SK-N-SH (cell line): ENCODE results near the gene TYW1B. TPM values are rescaled to one million over a fixed set of nuclear protein-coding genes. Genes with fewer than 3 reads are reported as not detected.
"Not testable (repeated sequence)": the region's sequence is repeated elsewhere in the genome, so short reads cannot be mapped to it uniquely, and the experiment has no call there.

ENCODE experiments used
- CTCF ChIA-PET: fragments of 300-600, 350-600 bp; formaldehyde crosslinking; extraction: SDS; loops from one replicate; lab custom pipeline; 2021; lab: Yijun Ruan, JAX
- POLR2A ChIA-PET: fragments of 350-600 bp; sonication (Branson Sonifier 250); formaldehyde crosslinking; extraction: SDS; loops from one replicate; lab custom pipeline; 2020; ENCODE audit warnings: antibody characterized with exemption, inconsistent platforms; lab: Yijun Ruan, JAX
- DNase-seq: peaks from one replicate; pipeline ENCODE4 v3.0.0; 2012
- H2AFZ ChIP-seq: fragments of 200-600 bp; sonication (generic); 2 replicates; pipeline ENCODE4 v1.8.1; 2016; ENCODE audit warnings: antibody characterized with exemption, mild to moderate bottlenecking, low read depth
- H3F3A ChIP-seq: fragments of 200-600 bp; sonication (generic); replicated peaks from 2 replicates; pipeline ENCODE3; 2016; ENCODE audit warnings: antibody characterized with exemption, mild to moderate bottlenecking; ENCODE audit not compliant: insufficient read depth
- H3K27ac ChIP-seq, 2 experiments: fragments of 200-500 bp in 1 of 2; fragments of 200-600 bp in 1 of 2; sonication (Bioruptor generic) in 1 of 2; sonication (generic), shearing (Covaris generic) in 1 of 2; 2 replicates each; pipeline versions ENCODE4 v1.5.1 to v1.6.1; 2014 to 2016; ENCODE audit warnings: low read depth in 2 of 2, inconsistent platforms in 1 of 2, low read length in 1 of 2, mild to moderate bottlenecking in 1 of 2, mixed read lengths in 1 of 2
- H3K27me3 ChIP-seq: fragments of 200-600 bp; sonication (generic), shearing (Covaris generic); 2 replicates; pipeline ENCODE4 v1.6.1; 2016; ENCODE audit warnings: mixed run types; ENCODE audit not compliant: insufficient read depth
- H3K36me3 ChIP-seq, 2 experiments: fragments of 200-500 bp in 1 of 2; fragments of 200-600 bp in 1 of 2; sonication (Bioruptor generic) in 1 of 2; sonication (generic) in 1 of 2; replicated peaks in 1 of 2; 2 replicates each; pipeline versions ENCODE3 to v1.5.1; 2014 to 2016; ENCODE audit warnings: low read length in 1 of 2, mild to moderate bottlenecking in 1 of 2; ENCODE audit not compliant: insufficient read depth in 2 of 2, control insufficient read depth in 1 of 2
- H3K4me1 ChIP-seq, 2 experiments: fragments of 200-500 bp in 1 of 2; fragments of 200-600 bp in 1 of 2; sonication (Bioruptor generic) in 1 of 2; sonication (generic), shearing (Covaris generic) in 1 of 2; 2 replicates each; pipeline versions ENCODE4 v1.5.1 to v1.6.1; 2014 to 2016; ENCODE audit warnings: low read depth in 1 of 2, low read length in 1 of 2, mixed run types in 1 of 2; ENCODE audit not compliant: insufficient read depth in 2 of 2, control insufficient read depth in 1 of 2
- H3K4me2 ChIP-seq: fragments of 200-600 bp; sonication (generic), shearing (Covaris generic); 2 replicates; pipeline ENCODE4 v1.6.1; 2017; ENCODE audit warnings: mixed run types
- H3K4me3 ChIP-seq, 2 experiments: fragments of 200-500 bp in 1 of 2; fragments of 200-600 bp in 1 of 2; sonication (Bioruptor generic) in 1 of 2; sonication (generic), shearing (Covaris generic) in 1 of 2; 2 replicates each; pipeline versions ENCODE4 v1.5.1 to v1.8.1; 2014 to 2016; ENCODE audit warnings: low read depth in 2 of 2, inconsistent platforms in 1 of 2, low read length in 1 of 2, mild to moderate bottlenecking in 1 of 2, mixed read lengths in 1 of 2, moderate library complexity in 1 of 2
- H3K79me2 ChIP-seq: fragments of 200-600 bp; sonication (generic); 2 replicates; pipeline ENCODE4 v1.8.1; 2017; ENCODE audit warnings: mild to moderate bottlenecking; ENCODE audit not compliant: insufficient read depth
- H3K9ac ChIP-seq: fragments of 200-600 bp; sonication (generic); 2 replicates; pipeline ENCODE4 v1.6.1; 2017; ENCODE audit warnings: mixed run types
- H3K9me2 ChIP-seq: fragments of 200-600 bp; sonication (generic); 2 replicates; pipeline ENCODE4 v1.6.1; 2017; ENCODE audit warnings: mixed run types
- H3K9me3 ChIP-seq: fragments of 200-600 bp; sonication (generic); 2 replicates; pipeline ENCODE4 v1.6.1; 2017; ENCODE audit warnings: mixed run types, mild to moderate bottlenecking, moderate library complexity
- H4K20me1 ChIP-seq: fragments of 200-600 bp; sonication (generic); 2 replicates; pipeline ENCODE4 v1.6.1; 2017; ENCODE audit warnings: mild to moderate bottlenecking, mixed run types; ENCODE audit not compliant: insufficient read depth
- WGBS: methylation state at CpG from one replicate; pipeline ENCODE4 v1.1.6; 2017; ENCODE audit warnings: low lambda C conversion rate; 5-methylcytosine and 5-hydroxymethylcytosine counted together
- polyA plus RNA-seq, 3 experiments: library from polyadenylated mRNA; depleted of rRNA; stranded (reverse); fragments of >200 nt; gene quantifications; 2 replicates each; pipeline ENCODE4 v1.2.3, GENCODE V29; 2012

TYW1B gene
- polyA plus RNA-seq, 1 of the 3 experiments (the other 2 are of a cell fraction) = 1.4 TPM

GRCh38 chr7:72609761-72610160 is 218.2 kb downstream of the TYW1B start:
- POLR2A ChIA-PET, H3K4me1 ChIP-seq, CTCF ChIA-PET, H3K36me3 ChIP-seq, DNase-seq, H2AFZ ChIP-seq, H3F3A ChIP-seq, H3K9me2 ChIP-seq, H3K27me3 ChIP-seq, H3K4me3 ChIP-seq, H3K9ac ChIP-seq, H3K9me3 ChIP-seq, H3K4me2 ChIP-seq, H3K79me2 ChIP-seq, H4K20me1 ChIP-seq, H3K27ac ChIP-seq: not testable (repeated sequence)
- 85% methylated on average over 5 of the region's 5 CpGs for WGBS

GRCh38 chr7:72607988-72608387 is 220.0 kb downstream of the TYW1B start:
- H4K20me1 ChIP-seq, H3K27me3 ChIP-seq, H3K36me3 ChIP-seq, H3K27ac ChIP-seq, DNase-seq, H3K9me3 ChIP-seq, H3K4me1 ChIP-seq, H3K4me3 ChIP-seq, H3K79me2 ChIP-seq, H3K4me2 ChIP-seq, CTCF ChIA-PET, H3K9me2 ChIP-seq, POLR2A ChIA-PET, H2AFZ ChIP-seq, H3K9ac ChIP-seq, H3F3A ChIP-seq: not testable (repeated sequence)

GRCh38 chr7:72605863-72606431 is 222.1 kb downstream of the TYW1B start:
- H3K4me2 ChIP-seq, H3F3A ChIP-seq, H3K27me3 ChIP-seq, H4K20me1 ChIP-seq, H3K9ac ChIP-seq, H2AFZ ChIP-seq, H3K4me1 ChIP-seq, CTCF ChIA-PET, H3K27ac ChIP-seq, POLR2A ChIA-PET, H3K9me3 ChIP-seq, H3K36me3 ChIP-seq, H3K9me2 ChIP-seq, H3K4me3 ChIP-seq, H3K79me2 ChIP-seq, DNase-seq: not testable (repeated sequence)
- WGBS = 90% methylated on average over 7 of the region's 7 CpGs

GRCh38 chr7:72604771-72605611 is 223.0 kb downstream of the TYW1B start:
- H3K4me1 ChIP-seq, H3K9me3 ChIP-seq, H3K4me2 ChIP-seq, POLR2A ChIA-PET, H3K9ac ChIP-seq, DNase-seq, H3F3A ChIP-seq, H3K4me3 ChIP-seq, H3K36me3 ChIP-seq, H4K20me1 ChIP-seq, H2AFZ ChIP-seq, H3K79me2 ChIP-seq, H3K9me2 ChIP-seq, H3K27me3 ChIP-seq, H3K27ac ChIP-seq, CTCF ChIA-PET: not testable (repeated sequence)
- WGBS = 84% methylated on average over 17 of the region's 17 CpGs

- POLR2A ChIA-PET, H4K20me1 ChIP-seq, H3K79me2 ChIP-seq, H3K9me3 ChIP-seq, H3F3A ChIP-seq, H2AFZ ChIP-seq, H3K9ac ChIP-seq, H3K4me3 ChIP-seq, H3K27me3 ChIP-seq, CTCF ChIA-PET, H3K9me2 ChIP-seq, H3K27ac ChIP-seq, DNase-seq, H3K4me2 ChIP-seq, H3K36me3 ChIP-seq, H3K4me1 ChIP-seq: not testable (repeated sequence)
- 94% methylated on average over 8 of the region's 8 CpGs for WGBS
These were observed 224.5 kb downstream of the TYW1B start for GRCh38 chr7:72603476-72603875.
